Mononuclear cell (primary cell): Measurements from ENCODE around the gene GPR32. TPM values are rescaled to one million over a fixed set of nuclear protein-coding genes. Genes with fewer than 3 reads are reported as not detected.
"Not testable (repeated sequence)": the region's sequence is repeated elsewhere in the genome, so short reads cannot be mapped to it uniquely, and the experiment has no call there.

ENCODE experiments used
- H3K27me3 ChIP-seq: 2 replicates; pipeline ENCODE4 v1.6.0; 2011; ENCODE audit warnings: low read length, control low read depth; ENCODE audit not compliant: insufficient read depth
- H3K4me1 ChIP-seq: 2 replicates; pipeline ENCODE4 v1.5.1; 2011; ENCODE audit warnings: mild to moderate bottlenecking, low read length, control low read depth; ENCODE audit not compliant: insufficient read depth
- H3K4me3 ChIP-seq: 2 replicates; pipeline ENCODE4 v1.5.1; 2011; ENCODE audit warnings: mild to moderate bottlenecking, low read length, moderate library complexity
- H3K9me3 ChIP-seq: 2 replicates; pipeline ENCODE4 v1.5.1; 2011; ENCODE audit warnings: low read depth, mild to moderate bottlenecking, control low read depth, low read length
- total RNA-seq: library from RNA; depleted of rRNA; stranded (reverse); fragments of >200 nt; gene quantifications from one replicate; pipeline ENCODE4 v1.2.3, GENCODE V29; 2012

The GPR32 gene
- total RNA-seq, 1 donor = not detected

GRCh38 chr19:50766746-50767145, 3.5 kb upstream of the GPR32 start:
- H3K27me3 ChIP-seq, H3K4me3 ChIP-seq, H3K9me3 ChIP-seq, H3K4me1 ChIP-seq: not testable (repeated sequence)

- not testable (repeated sequence) for H3K27me3 ChIP-seq, H3K9me3 ChIP-seq, H3K4me1 ChIP-seq, H3K4me3 ChIP-seq
These were observed 3.0 kb upstream of the GPR32 start for GRCh38 chr19:50767263-50767662.

GRCh38 chr19:50768277-50768676, 2.0 kb upstream of the GPR32 start:
- Histone ChIP-seq H3K4me3 (no peak overlapping the region), H3K9me3 (no peaks in the 10 kb centered on the region), H3K4me1 (no peaks in the 10 kb centered on the region), H3K27me3 (no peaks in the 10 kb centered on the region)

DNA sequence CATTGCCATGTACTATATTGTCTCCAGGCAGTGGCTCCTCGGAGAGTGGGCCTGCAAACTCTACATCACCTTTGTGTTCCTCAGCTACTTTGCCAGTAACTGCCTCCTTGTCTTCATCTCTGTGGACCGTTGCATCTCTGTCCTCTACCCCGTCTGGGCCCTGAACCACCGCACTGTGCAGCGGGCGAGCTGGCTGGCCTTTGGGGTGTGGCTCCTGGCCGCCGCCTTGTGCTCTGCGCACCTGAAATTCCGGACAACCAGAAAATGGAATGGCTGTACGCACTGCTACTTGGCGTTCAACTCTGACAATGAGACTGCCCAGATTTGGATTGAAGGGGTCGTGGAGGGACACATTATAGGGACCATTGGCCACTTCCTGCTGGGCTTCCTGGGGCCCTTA, 624 bp downstream of the GPR32 start:
- Histone ChIP-seq H3K27me3 (peaks cover 3% of the 10 kb centered on the region), H3K4me1 (no peaks in the 10 kb centered on the region), H3K4me3 (no peak overlapping the region), H3K9me3 (no peaks in the 10 kb centered on the region)

GRCh38 chr19:50772476-50772875, 2.2 kb downstream of the GPR32 start:
- H3K4me1 ChIP-seq = no peaks in the 10 kb centered on the region
- H3K9me3 ChIP-seq = no peaks in the 10 kb centered on the region
- H3K27me3 ChIP-seq = peaks cover 16% of the 10 kb centered on the region
- H3K4me3 ChIP-seq = no peak overlapping the region

DNA sequence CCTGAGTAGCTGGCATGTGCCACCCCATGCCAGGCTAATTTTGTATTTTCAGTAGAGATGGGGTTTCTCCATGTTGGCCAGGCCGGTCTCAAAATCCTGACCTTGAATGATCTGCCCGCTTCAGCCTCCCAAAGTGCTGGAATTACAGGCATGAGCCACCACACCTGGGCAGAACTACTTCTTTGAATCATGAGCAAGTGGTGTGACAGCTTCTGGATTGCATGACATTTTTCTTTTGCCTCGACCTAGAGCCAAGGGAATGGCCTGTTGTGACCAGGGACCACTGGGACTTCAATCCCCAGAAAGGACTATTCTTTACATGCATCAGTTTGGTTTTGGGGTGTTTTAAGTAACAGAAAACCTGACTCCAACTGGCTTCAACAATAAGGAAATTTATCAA, 2.6 kb downstream of the GPR32 start:
- H3K9me3 ChIP-seq, H3K4me1 ChIP-seq, H3K4me3 ChIP-seq: not testable (repeated sequence)
- H3K27me3 ChIP-seq = peaks cover 21% of the 10 kb centered on the region

GRCh38 chr19:50773454-50773853, 3.2 kb downstream of the GPR32 start:
- H3K27me3 ChIP-seq = peaks cover 26% of the 10 kb centered on the region
- not testable (repeated sequence) for H3K4me3 ChIP-seq, H3K4me1 ChIP-seq, H3K9me3 ChIP-seq

DNA sequence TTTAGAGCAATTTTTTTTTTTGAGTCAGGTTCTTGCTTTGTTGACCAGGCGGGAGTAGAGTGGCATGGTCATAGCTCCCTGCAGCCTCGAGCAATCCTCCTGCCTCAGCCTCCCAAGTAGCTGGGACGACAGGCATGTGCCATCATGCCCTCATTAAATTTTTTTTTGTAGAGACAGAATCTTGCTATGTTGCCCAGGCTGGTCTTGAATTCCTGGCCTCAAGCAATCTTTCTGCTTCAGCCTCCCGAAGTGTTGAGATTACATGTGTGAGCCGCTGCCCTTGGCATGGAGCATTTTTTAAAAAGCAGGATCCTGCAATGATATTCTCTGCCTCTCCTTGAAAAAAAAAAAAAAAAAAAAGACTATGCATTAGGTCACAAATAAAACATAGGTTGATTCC, 5.9 kb downstream of the GPR32 start:
- Histone ChIP-seq H3K9me3 (no peaks in the 10 kb centered on the region), H3K27me3 (peaks cover 51% of the 10 kb centered on the region), H3K4me3 (no peak overlapping the region), H3K4me1 (no peaks in the 10 kb centered on the region)

GRCh38 chr19:50777261-50777660, 7.0 kb downstream of the GPR32 start:
- H3K4me3 ChIP-seq = no peak overlapping the region

GRCh38 chr19:50777830-50778303, 7.6 kb downstream of the GPR32 start:
- Histone ChIP-seq H3K27me3 (peaks cover 52% of the 10 kb centered on the region), H3K4me1 (no peaks in the 10 kb centered on the region), H3K4me3 (no peak overlapping the region), H3K9me3 (no peaks in the 10 kb centered on the region)

More at GRCh38 chr19:50777261-50777660, 7.0 kb downstream of the GPR32 start:
- H3K9me3 ChIP-seq = no peaks in the 10 kb centered on the region
- peaks cover 52% of the 10 kb centered on the region for H3K27me3 ChIP-seq
- H3K4me1 ChIP-seq = no peaks in the 10 kb centered on the region

DNA sequence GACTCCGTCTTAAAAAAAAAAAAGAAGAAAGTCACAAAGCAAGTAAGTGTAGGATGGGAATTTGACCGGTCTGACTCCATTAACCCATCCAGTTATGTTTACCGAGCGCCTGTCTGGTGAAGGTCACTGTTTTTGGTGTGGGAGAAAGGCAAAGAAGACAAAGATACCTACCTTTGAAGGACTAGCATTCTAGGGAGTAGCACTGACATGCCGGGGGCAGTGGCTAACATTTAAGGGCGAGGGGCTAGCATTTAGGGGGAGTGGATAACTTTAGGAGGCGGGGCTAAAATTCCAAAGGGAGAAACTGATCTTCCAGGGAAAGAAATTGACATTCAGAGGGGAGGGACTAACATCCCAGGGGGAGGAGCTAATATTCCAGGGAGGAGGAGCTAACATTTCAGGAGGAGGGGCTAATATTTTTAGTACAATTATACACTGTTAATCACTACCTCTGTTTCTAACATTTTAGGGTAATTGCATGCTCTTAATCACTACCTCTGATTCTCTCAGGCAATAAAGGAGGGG, 8.7 kb downstream of the GPR32 start:
- Histone ChIP-seq H3K4me1 (peaks cover 6% of the 10 kb centered on the region), H3K27me3 (peaks cover 52% of the 10 kb centered on the region), H3K4me3 (no peak overlapping the region), H3K9me3 (no peaks in the 10 kb centered on the region)

DNA sequence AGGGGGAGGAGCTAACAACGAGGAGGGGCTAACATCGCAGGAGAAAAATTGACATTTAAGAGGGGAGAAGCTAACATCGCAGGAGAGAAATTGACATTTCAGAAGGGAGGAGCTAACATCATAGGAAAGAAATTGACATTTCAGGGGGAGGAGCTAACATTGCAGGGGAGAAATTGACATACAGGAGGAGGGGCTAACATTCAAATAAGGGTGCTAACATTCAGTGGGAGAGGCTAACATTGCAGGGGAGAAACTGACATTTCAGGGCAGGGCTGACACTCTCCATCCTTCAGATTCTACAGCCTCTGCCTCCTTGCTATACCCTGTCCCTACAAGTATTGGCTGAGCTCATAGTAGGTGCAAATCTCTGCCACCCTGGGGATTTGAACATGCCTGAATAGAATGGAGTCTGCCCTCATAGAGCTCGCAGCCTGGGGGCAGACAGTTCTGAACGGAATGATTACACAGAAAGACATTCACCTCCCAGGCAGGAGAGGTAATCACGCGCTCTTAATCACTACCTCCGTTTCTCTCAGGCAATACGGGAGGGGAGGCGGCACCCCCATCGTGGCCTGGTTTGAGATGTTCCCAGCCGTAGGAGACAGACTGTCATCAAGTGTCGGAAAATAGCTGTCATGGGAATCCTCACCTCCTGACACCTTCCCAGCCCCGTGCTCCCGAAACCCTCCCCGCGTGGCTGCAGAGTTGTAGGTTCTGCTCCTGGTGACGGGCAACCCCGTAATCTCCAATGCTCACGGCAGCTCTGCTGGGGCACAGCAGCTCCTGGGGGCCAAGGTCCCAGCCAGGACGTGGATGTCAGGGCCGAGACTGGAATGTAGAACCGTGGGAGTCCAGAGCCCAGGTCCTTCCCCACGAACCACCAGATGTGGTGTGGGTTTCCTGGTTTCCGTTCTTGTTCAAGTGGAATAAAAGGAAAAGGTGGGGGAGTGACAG, 9.5 kb downstream of the GPR32 start:
- H3K27me3 ChIP-seq = peaks cover 52% of the 10 kb centered on the region

GRCh38 chr19:50780753-50781435, 10.6 kb downstream of the GPR32 start:
- H3K4me3 ChIP-seq = no peak overlapping the region
- H3K27me3 ChIP-seq = peaks cover 48% of the 10 kb centered on the region
- peaks cover 6% of the 10 kb centered on the region for H3K4me1 ChIP-seq
- H3K9me3 ChIP-seq = no peaks in the 10 kb centered on the region

More for the DNA sequence above, 9.5 kb downstream of the GPR32 start:
- Histone ChIP-seq H3K9me3 (no peaks in the 10 kb centered on the region), H3K4me3 (no peak overlapping the region), H3K4me1 (peaks cover 6% of the 10 kb centered on the region)

GRCh38 chr19:50783848-50784152, 13.5 kb downstream of the GPR32 start:
- H3K4me3 ChIP-seq, H3K9me3 ChIP-seq, H3K4me1 ChIP-seq: not testable (repeated sequence)
- peaks cover 22% of the 10 kb centered on the region for H3K27me3 ChIP-seq

DNA sequence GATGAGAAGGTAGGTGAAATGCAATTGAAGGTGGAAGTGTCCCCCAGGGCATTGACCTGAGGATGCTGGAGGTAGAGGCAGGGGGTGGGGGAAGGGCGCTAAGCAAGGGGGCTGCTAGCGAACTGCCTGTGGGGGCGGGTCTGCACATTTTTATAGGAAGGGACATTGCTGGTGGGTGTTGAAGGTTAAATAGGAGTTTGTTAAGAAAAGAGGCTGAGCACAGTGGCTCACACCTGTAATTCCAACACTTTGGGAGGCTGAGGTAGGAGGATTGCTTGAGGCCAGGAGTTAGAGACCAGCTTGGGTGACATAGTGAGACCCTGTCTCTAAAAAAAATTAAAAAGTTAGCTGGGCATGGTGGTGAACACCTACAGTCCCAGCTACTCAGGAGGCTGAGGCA, 14.4 kb downstream of the GPR32 start:
- peaks cover 6% of the 10 kb centered on the region for H3K4me1 ChIP-seq
- H3K9me3 ChIP-seq = no peaks in the 10 kb centered on the region
- H3K27me3 ChIP-seq = peaks cover 13% of the 10 kb centered on the region
- no peak overlapping the region for H3K4me3 ChIP-seq
